HFFc6 (cell line): ENCODE measurements around the gene APBB2. TPM values are rescaled to one million over a fixed set of nuclear protein-coding genes. Genes with fewer than 3 reads are reported as not detected.
"Not testable (repeated sequence)": the region's sequence is repeated elsewhere in the genome, so short reads cannot be mapped to it uniquely, and the experiment has no call there.

Experiments used
- DNase-seq: peaks from one replicate; pipeline ENCODE4 v3.0.0-alpha.2; 2018
- H3K27ac Mint-ChIP-seq: 2 replicates; pipeline ENCODE4 v1.8.0; 2020; ENCODE audit warnings: mild to moderate bottlenecking, mixed read lengths
- H3K27me3 Mint-ChIP-seq: 2 replicates; pipeline ENCODE4 v1.8.0; 2021; ENCODE audit warnings: mild to moderate bottlenecking, moderate library complexity, mixed read lengths; ENCODE audit not compliant: insufficient read depth
- H3K36me3 Mint-ChIP-seq: 2 replicates; pipeline ENCODE4 v1.8.0; 2021; ENCODE audit warnings: low read depth, mixed read lengths
- H3K4me1 Mint-ChIP-seq: 2 replicates; pipeline ENCODE4 v1.8.0; 2020; ENCODE audit warnings: low read depth, mixed read lengths
- H3K4me3 Mint-ChIP-seq: 2 replicates; pipeline ENCODE4 v1.8.0; 2020; ENCODE audit warnings: mild to moderate bottlenecking, moderate library complexity, mixed read lengths
- H3K9me3 Mint-ChIP-seq: 2 replicates; pipeline ENCODE4 v1.8.0; 2020; ENCODE audit warnings: mild to moderate bottlenecking, mixed read lengths
- total RNA-seq, 6 experiments: library from RNA; stranded (reverse); fragmentation: NEBNext Ultra II Directional; extraction: Animal tissue kit (Norgen Biotek cat#: 25700); gene quantifications; 2 replicates in 1 of 6; 3 replicates in 5 of 6; pipeline ENCODE4 v1.2.3, GENCODE V29; 2021
- TF ChIP-seq, protein P1 (sequence below): fragments of 200-600 bp; sonication (generic); IDR thresholded peaks from 2 replicates; pipeline ENCODE4 v1.5.0; 2021; ENCODE audit warnings: antibody characterized with exemption, mild to moderate bottlenecking

APBB2 gene
- total RNA-seq, 6 experiments from 2014 or later, result 32.4 to 45.5 (median 35.8) TPM

DNA sequence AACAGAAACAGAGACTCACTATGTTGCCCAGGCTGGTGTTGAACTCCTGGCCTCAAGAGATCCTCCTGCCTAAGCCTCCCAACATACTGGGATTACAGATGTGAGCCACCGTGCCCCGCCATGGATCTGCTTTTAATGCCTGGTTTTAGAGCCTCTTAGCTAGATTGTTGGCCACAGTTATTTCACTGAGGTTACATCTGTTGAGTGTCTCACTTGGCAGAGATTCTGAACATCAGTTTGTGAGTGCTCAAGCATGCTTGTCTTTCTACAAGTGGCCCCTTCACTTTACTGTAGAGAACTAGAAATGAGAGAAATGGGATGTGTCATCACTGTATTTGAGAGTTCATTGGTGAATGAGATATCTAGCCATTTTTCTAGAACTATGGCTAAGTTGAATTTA is 218.5 kb downstream of the APBB2 start:
- H3K4me1 Mint-ChIP-seq, result peaks cover 73% of the 10 kb centered on the region
- peak overlapping the region; percentile 60 for H3K27ac Mint-ChIP-seq
- H3K9me3 Mint-ChIP-seq, result no peaks in the 10 kb centered on the region
- peak; percentile 48 for DNase-seq
- no peak overlapping the region for H3K4me3 Mint-ChIP-seq
- TF ChIP-seq, protein P1, sequence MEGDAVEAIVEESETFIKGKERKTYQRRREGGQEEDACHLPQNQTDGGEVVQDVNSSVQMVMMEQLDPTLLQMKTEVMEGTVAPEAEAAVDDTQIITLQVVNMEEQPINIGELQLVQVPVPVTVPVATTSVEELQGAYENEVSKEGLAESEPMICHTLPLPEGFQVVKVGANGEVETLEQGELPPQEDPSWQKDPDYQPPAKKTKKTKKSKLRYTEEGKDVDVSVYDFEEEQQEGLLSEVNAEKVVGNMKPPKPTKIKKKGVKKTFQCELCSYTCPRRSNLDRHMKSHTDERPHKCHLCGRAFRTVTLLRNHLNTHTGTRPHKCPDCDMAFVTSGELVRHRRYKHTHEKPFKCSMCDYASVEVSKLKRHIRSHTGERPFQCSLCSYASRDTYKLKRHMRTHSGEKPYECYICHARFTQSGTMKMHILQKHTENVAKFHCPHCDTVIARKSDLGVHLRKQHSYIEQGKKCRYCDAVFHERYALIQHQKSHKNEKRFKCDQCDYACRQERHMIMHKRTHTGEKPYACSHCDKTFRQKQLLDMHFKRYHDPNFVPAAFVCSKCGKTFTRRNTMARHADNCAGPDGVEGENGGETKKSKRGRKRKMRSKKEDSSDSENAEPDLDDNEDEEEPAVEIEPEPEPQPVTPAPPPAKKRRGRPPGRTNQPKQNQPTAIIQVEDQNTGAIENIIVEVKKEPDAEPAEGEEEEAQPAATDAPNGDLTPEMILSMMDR, result no peak
- H3K27me3 Mint-ChIP-seq, result no peaks in the 10 kb centered on the region
- H3K36me3 Mint-ChIP-seq, result no peaks in the 10 kb centered on the region; the same call in none of the 2 replicates

DNA sequence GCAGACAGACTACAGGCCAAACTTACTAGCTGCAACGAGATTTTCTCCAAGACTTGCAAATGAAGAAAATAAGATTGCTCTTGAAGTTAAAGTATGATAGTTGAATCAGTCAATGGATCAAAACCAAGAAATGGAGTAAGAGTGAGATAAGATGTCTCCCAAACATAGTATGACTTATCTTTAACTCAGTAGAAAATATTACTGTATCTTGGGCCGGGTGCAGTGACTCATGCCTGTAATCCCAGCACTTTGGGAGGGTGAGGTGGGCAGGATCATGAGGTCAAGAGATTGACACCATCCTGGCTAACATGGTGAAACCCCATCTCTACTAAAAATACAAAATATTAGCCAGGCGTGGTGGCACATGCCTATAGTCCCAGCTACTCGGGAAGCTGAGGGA is 220.0 kb downstream of the APBB2 start:
- Mint-ChIP-seq H3K4me1 (peaks cover 88% of the 10 kb centered on the region), H3K4me3 (peak overlapping the region; percentile 73), H3K27ac (peak overlapping the region; percentile 88)
- not testable (repeated sequence) for H3K9me3 Mint-ChIP-seq, H3K27me3 Mint-ChIP-seq, H3K36me3 Mint-ChIP-seq
- peak; percentile 68 for DNase-seq

DNA sequence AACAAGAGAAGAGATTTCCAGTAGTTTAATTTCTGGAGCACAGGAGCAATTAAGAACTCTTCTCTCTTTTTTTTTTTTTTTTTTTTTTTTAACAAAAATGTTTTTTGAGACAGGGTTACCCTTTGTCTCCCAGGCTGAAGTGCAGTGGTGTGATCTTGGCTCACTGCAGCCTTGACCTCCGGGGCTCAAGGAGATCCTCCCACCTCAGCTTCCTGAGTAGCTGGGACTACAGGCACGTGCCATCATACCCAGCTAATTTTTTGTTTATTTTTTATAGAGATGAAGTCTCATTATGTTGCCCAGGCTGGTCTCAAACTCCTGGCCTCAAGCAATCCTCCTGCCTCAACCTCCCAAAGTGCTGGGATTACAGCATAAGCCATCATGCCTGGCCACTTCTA is 221.0 kb downstream of the APBB2 start:
- not testable (repeated sequence) for H3K27me3 Mint-ChIP-seq, DNase-seq, H3K9me3 Mint-ChIP-seq, H3K36me3 Mint-ChIP-seq
- H3K4me1 Mint-ChIP-seq, result peaks cover 84% of the 10 kb centered on the region
- peak overlapping the region; percentile 99 for H3K27ac Mint-ChIP-seq
- H3K4me3 Mint-ChIP-seq, result peak overlapping the region; percentile 66

DNA sequence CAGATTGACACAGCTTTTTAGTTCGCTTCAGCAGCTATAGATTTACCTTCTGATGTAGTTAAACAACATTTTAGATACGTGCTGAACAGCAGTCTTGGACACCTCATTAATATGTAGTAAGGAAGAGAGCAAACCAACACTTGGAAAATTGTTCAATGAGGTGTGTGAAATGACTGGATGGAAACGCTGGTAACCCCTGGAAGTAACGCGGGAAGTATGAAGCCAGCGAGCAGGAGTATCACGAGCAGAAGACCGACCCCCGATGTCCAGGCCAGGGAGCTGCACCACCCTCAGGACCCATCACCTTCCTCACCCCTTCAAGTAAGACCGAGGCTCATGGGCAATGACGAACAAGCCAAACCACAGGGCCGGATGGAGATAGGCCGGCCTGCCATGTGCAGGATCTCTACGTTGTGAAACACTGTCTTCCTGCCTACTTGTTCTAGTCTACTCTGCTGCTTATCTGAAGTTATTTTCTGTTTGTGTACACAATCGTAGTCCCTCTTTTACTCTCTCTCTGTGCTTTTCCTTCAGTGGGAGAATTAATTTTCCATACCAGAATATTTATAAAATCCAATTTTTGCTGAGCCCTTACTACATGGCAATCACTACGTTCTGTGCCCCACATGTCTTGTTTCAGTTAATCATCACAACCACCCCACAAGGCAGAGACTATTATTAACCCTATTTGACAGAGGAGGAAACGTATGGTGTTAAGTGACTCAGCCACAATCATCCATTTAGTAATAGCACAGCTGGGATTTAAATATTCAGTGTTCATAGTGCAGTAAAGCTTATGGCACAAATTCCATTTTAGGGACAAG is 221.7 kb downstream of the APBB2 start:
- Mint-ChIP-seq H3K27ac (peak overlapping the region; percentile 99), H3K4me1 (peaks cover 90% of the 10 kb centered on the region), H3K9me3 (no peaks in the 10 kb centered on the region), H3K27me3 (no peaks in the 10 kb centered on the region), H3K4me3 (peak overlapping the region; percentile 66), H3K36me3 (peaks cover 5% of the 10 kb centered on the region; the same call in 1 of the 2 replicates)
- DNase-seq, result peak; percentile 60
- TF ChIP-seq, protein P1, result no peak

DNA sequence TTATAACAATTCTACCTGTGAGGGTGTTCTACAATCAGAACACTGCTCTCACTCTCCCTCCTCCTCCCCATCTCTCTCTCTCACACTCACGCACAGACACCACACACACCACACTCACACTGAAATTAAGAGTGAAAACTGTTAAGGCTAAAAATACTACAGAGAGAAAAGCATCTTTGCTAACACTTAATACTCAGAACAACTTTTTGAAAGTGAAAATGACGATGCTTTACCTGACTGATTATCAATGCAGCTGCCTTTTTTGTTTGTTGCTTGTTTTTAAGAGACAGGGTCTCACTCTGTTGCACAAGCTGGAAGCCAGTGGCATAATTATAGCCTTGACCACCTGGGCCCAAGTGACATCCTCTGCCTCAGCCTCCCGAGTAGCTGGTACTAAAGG is 222.4 kb downstream of the APBB2 start:
- H3K36me3 Mint-ChIP-seq, result peaks cover 8% of the 10 kb centered on the region; the same call in 1 of the 2 replicates
- peak overlapping the region; percentile 16; the same call in 1 of the 2 replicates for H3K4me3 Mint-ChIP-seq
- H3K4me1 Mint-ChIP-seq, result peaks cover 90% of the 10 kb centered on the region
- no peaks in the 10 kb centered on the region for H3K27me3 Mint-ChIP-seq
- no peaks in the 10 kb centered on the region for H3K9me3 Mint-ChIP-seq
- TF ChIP-seq, protein P1, result no peak
- no peak for DNase-seq
- peak overlapping the region; percentile 99 for H3K27ac Mint-ChIP-seq

DNA sequence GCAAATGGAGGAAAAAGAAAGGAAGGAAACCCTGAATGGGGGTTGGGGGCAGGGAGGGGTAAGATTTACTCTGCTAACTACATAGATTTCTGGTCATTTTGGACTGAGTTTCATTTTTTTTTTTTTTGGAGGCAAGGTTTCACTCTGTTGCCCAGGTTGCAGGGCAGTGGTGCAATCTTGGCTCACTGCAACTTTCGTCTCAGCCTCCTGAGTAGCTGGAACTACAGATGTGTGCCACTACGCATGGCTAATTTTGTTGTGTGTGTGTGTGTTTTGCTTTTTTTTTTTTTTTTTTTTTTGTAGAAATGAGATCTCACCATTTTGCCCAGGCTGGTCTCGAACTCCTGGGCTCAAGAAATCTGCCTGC is 223.5 kb downstream of the APBB2 start:
- no peak for DNase-seq
- Mint-ChIP-seq H3K27ac (peak overlapping the region; percentile 99), H3K36me3 (peaks cover 8% of the 10 kb centered on the region; the same call in 1 of the 2 replicates), H3K9me3 (no peaks in the 10 kb centered on the region), H3K4me3 (peak overlapping the region; percentile 84), H3K27me3 (no peaks in the 10 kb centered on the region; the same call in 1 of the 2 replicates), H3K4me1 (peaks cover 87% of the 10 kb centered on the region)
- TF ChIP-seq, protein P1, result no peak
